Retinal pigment epithelial cell (primary cell): ENCODE results near the gene PCDHA9.

Experiments used
- DNase-seq: peaks from one replicate; pipeline ENCODE4 v3.0.0-alpha.2; 2010; ENCODE audit warnings: low read depth
- H3K4me3 ChIP-seq: 2 replicates; pipeline ENCODE4 v1.5.1; 2011; ENCODE audit warnings: mild to moderate bottlenecking, low read length, control low read depth, moderate library complexity
- CTCF ChIP-seq: conservative IDR thresholded peaks from 2 replicates; pipeline ENCODE4 v1.5.1; 2011; ENCODE audit warnings: low read depth, low read length, control low read depth, inconsistent platforms

Gene PCDHA9

GRCh38 chr5:140883373-140883772 is 35.2 kb downstream of the PCDHA9 start:
- H3K4me3 ChIP-seq = no peak overlapping the region
- TF ChIP-seq CTCF = no peak
- no peak for DNase-seq

GRCh38 chr5:140883927-140884697 is 35.9 kb downstream of the PCDHA9 start:
- no peak for TF ChIP-seq CTCF
- H3K4me3 ChIP-seq = no peak overlapping the region
- DNase-seq = no peak
